GM10266 (cell line): Measurements from ENCODE around the gene FBXL7.

Source experiments
- DNase-seq: peaks from one replicate; pipeline ENCODE4 v3.0.0; 2012; ENCODE audit errors: extremely low spot score
- TF ChIP-seq, protein P1 (sequence below): IDR thresholded peaks from 2 replicates; pipeline ENCODE4 v1.5.1; 2012; ENCODE audit warnings: mild to moderate bottlenecking, low read depth; ENCODE audit not compliant: control insufficient read depth, insufficient read depth; ENCODE audit errors: missing control alignments

The FBXL7 gene

DNA sequence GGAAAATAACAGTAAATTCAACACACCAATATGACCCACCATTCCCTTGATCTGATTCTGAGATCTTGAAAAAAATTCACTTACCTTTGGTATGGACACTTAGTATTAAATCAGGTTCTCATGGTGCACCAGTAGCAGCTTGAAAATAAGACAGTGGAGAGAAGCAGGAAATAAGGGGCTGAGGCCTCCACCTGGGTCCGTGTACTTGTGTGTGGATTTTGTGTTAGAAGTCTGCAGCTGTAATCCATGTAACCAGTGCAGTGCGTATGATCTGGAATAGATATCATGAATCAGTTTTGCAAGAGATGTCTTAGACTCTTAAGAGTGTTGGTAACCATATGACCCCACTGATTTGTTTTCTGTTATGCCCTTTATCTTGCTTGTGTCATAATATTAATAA, 107.1 kb downstream of the FBXL7 start:
- TF ChIP-seq, protein P1, sequence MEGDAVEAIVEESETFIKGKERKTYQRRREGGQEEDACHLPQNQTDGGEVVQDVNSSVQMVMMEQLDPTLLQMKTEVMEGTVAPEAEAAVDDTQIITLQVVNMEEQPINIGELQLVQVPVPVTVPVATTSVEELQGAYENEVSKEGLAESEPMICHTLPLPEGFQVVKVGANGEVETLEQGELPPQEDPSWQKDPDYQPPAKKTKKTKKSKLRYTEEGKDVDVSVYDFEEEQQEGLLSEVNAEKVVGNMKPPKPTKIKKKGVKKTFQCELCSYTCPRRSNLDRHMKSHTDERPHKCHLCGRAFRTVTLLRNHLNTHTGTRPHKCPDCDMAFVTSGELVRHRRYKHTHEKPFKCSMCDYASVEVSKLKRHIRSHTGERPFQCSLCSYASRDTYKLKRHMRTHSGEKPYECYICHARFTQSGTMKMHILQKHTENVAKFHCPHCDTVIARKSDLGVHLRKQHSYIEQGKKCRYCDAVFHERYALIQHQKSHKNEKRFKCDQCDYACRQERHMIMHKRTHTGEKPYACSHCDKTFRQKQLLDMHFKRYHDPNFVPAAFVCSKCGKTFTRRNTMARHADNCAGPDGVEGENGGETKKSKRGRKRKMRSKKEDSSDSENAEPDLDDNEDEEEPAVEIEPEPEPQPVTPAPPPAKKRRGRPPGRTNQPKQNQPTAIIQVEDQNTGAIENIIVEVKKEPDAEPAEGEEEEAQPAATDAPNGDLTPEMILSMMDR, result no peak
- DNase-seq, result no peak

DNA sequence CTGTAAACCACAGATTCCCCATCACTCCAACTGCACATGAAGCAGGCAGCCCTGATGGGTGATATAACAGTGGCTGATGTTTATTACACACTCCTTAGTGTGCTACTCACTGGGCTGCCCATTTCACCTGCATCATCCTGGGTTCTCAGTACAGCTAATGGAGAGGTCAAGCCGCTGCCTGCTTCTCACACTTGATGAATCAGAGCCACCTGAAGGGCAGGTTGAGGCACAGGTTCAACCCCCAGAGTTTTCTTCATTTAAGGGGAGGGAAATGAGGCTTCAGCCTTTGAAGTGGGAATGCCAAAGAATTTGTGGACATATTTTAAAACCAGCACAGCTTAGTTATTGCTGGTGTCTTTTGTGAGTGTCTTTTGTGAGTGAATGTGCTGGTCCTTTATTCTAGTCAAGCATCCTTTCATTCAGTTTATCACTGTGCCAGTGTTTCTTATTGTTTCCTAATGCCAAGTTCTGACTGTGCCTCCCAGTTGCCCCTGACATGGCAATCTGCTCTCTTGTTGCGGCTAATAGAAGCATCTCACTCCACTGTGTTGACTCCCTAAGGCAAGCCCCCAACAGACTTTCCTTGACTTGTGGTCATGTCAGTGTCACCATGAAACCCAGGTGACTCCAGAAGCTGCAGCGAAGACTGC, 109.2 kb downstream of the FBXL7 start:
- DNase-seq, result no peak
- TF ChIP-seq, protein P1, result no peak

DNA sequence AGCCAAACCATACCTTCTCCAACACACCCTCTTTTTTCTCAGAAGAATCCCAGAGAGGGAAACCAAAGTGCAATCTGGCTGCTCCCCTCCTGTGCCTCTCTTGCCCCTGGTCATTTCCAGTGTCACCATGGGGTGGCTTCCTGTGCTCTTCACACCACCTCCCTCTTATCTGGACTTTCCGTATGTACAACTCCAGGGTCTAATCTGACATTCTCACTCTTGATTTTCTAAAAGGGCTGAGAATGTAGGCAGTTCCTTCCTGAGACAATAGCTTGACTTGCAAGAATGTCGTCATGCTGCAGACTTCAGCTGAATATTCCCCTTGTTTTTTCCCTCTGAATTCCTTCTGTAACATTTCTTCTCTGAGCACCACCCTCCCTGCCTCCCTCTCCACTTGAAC, 110.2 kb downstream of the FBXL7 start:
- TF ChIP-seq, protein P1, result no peak

DNA sequence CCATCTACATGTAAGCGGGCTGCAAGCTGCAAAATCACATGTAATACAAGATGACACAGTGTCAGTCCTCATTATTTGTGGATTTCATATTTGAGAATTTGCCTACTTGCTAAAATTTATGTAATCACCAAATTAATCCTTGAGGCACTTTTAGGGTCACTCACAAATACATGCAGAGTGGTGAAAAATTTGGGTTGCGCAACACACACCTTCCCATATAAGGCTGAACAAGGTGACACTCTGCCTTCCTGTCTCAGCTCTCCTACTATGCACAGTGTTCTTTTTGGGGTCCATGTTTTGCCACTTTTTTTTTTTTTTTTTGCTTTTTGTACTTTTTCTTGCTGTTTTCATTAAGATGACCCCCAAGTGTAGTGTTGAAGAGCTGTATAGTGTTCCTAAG, 111.0 kb downstream of the FBXL7 start:
- no peak for DNase-seq
- TF ChIP-seq, protein P1, result no peak

More for the DNA sequence above, 110.2 kb downstream of the FBXL7 start:
- DNase-seq, result no peak

DNA sequence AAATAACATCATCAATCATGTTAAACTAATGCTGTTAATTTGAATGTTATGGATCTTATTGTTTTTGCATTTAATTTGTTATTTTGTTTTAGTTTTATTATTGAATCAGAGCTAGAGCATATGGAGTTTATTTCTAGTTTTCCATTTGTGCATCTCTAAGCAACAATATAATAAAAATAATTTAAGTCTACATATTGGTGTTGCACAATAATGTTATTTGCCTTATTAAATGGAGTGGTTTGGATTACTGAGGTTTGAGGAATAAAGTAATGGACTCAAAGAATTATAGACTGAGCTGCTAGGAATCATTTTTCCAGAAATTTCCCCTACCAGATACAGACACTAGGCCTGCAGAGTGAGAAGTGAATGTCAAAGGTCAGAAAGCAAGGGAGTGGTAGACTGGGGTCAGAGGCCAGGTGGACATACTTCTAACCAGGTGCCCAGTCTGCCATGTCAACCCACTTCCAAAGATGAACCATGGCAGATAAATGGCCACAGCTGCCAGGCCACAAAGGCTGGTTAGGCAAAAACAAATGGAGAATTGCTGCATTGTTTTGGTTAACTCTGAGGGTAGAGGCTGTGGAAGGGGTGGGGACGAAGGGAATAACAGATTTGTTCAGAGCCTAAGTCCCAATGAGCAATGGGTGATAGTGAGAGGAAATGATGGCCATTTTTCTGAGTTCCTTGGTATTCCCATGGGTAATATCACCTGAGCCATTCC, 113.1 kb downstream of the FBXL7 start:
- TF ChIP-seq, protein P1, result no peak
- DNase-seq, result no peak

DNA sequence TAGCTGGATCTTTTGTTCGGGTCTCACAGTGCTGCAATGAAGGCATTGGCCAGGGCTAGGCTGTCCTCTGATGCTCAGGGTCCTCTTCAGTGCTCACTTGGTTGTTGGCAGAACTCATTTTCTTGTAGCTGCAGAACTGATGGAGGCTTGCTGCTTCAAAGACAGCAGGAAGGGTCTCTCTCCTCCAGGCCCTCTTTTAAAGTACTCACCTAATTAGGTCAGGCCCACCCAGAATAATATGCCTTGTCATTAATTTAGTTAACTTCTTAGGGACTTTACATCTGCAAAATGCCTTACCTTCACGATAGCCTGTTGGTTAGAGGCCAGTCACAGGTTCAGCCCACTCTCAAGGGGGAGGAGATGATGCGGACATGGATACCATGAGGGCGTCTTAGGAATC, 114.7 kb downstream of the FBXL7 start:
- TF ChIP-seq, protein P1, result no peak
- DNase-seq, result no peak

DNA sequence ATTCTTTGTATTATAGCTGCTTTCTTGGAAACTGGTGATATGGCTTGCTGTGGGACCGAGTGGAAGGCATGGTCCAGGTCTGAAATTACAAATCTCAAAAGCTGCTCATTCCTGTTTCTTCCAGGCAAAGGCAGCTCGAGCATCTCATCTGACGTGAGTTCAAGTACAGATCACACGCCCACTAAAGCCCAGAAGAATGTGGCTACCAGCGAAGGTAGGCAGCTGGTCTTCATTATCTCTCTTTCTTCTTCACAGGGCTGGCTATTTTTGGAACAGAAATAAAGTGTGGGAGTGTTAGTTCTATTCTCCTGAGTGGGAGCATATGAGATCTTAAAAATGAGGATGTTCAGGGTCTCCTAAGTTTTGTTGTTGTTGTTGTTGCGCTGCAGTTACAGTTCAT, 115.9 kb downstream of the FBXL7 start:
- TF ChIP-seq, protein P1, result no peak
- no peak for DNase-seq
